CD4-positive, alpha-beta T cell treated with Interleukin-17A for 4 hours (primary cell): Measurements from ENCODE around the gene FNDC3B.

ENCODE experiments used
- DNase-seq: peaks from one replicate; pipeline ENCODE4 v3.0.0-alpha.2; 2020; ENCODE audit warnings: mixed read lengths

Gene FNDC3B

GRCh38 chr3:172056416-172056815 is 17.0 kb downstream of the FNDC3B start:
- DNase-seq: no peak

- DNase-seq: no peak
Observed at GRCh38 chr3:172057059-172057458, 17.7 kb downstream of the FNDC3B start.

- DNase-seq: no peak
Observed at GRCh38 chr3:172057624-172058327, 18.4 kb downstream of the FNDC3B start.

DNA sequence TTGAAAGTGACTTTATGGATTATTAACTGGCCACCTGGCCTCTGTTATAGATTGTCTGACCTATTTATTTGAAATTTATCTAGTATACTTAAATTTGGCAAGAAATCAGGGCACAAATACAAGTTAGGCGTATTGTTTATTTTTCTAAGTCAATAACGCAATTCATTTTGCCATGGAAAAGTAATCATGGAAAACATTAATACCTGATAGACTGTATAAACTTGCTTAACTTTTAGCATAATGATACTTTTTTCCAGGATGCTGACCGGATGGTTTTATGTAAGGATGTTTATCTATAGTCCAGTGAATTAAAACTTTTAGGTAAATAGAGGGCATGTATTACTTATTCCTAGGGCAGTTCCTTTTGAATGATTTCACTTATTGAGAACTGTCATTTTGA is 20.2 kb downstream of the FNDC3B start:
- no peak for DNase-seq

DNA sequence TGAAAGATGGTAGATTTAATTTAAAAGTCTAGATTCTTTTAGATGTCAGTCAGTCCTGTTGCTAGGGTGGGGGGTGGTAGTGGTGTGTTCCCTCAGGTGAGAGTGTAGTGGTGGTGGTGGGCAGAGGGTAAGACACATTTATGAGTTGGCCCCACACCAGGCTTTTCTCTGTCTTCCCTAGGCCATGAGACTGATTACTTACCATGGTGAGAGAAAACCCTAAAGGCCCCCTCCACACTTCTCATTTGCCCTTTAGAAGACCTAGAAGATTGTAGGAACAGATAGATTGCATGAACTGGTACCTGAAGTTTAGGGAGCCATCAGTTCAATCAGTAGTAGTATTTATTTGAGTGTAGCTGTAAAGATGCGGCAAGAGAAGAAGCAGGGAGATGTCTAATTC is 20.9 kb downstream of the FNDC3B start:
- DNase-seq: no peak

- DNase-seq: no peak
Observed at GRCh38 chr3:172061724-172062184, 22.4 kb downstream of the FNDC3B start.

GRCh38 chr3:172062761-172063160 is 23.4 kb downstream of the FNDC3B start:
- no peak for DNase-seq

DNA sequence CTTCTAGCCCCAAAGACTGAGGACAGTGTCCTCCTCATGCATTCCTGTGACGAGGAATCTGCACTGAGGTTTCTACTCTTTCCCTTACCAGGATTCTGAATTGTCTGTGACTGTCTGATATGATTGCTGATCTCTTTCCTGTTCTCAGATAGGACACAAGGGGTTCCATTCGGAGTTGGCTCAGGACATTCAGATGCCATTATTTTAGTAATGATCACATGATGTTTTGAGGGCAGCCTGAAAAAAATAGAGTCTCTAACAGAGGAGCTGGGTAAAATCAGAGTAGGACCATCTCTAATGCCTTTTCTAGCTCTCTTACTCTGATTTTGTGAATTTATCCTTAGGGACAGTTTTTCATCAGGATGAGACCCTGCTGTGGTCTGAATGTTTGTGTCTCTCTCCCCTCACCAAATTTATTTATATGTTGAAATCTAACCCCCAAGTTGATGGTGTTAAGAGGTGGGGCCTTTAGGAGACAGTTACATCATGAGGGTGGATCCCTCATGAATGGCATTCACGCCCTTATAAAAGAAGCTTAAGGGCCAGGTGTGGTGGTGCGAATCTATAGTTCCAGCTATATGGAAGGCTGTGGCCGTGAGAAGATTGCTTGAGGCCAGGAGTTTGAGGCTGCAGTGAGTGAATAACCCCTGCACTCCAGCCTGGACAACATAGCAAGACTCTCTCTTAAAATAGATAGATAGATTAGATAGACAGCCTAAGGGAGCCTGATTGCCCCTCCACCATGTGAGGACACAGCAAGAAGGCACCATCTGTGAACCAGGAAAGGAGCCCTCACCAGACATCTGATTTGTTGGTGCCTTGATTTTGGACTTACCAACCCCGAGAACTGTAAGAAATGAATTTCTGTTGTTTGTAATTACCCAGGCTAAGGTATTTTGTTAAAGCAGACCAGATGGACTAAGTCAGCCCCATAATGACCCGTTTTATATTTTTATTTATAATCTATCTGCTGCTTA is 24.4 kb downstream of the FNDC3B start:
- no peak for DNase-seq

DNA sequence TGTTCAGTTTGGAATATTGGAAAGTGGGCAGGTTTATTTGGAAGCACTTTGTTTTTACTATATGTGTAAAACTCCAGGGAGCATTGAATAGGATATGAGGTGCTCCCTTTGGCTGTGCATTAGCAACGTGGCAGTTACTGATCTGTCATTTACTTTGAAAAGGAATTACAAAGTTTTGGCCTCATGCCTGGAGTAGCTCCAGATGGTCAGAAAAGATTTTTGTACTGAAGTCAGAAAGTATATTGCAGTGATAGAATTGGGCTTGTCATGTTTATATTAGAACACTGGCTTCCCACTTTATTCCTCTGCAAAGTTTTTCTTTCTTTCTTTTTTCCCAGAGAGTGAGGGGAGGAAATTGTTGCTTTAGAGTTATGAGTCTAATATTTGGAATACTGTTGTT is 26.1 kb downstream of the FNDC3B start:
- DNase-seq: no peak

DNA sequence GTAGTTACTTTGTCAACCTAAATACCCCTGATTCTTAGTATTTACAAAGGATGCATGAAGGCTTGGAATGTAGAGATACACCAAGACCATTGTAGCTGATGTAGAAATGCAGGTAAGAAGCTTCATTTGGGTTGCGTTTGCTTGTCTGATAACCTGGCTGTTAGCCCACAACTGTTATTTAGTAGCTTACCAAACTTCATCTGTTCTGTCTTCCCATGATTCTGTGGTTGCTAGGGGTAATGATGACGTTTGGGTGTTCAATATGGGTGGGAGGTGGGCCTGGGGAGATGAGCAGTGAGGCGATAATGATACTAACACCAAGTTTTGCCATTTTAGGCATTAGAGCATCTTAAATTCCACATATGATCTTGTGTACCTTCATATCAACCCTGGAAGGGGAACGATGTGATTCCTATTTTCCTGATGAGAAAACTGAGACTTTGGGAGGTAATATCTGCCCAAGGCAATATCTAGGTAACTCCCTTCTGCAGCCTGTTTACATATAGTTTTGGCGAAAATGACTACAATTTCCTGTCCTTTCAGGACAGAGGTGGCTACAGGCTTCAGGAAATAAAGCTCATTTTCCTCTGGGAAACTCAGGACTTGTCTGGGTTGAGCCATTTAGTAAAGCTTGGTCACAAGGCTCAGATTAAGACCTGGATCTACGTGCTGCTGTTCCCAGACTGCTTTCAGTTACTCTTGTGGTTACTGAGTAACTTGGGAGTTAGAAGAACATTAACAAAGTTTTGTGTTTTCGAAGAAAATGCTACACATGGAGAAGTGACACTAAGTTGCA is 26.8 kb downstream of the FNDC3B start:
- no peak for DNase-seq

GRCh38 chr3:172066880-172067796 is 27.8 kb downstream of the FNDC3B start:
- DNase-seq: no peak

GRCh38 chr3:172067837-172068440 is 28.6 kb downstream of the FNDC3B start:
- no peak for DNase-seq

GRCh38 chr3:172068977-172069376 is 29.6 kb downstream of the FNDC3B start:
- DNase-seq: no peak

- DNase-seq: no peak
Observed at GRCh38 chr3:172069478-172069877, 30.1 kb downstream of the FNDC3B start.

GRCh38 chr3:172070269-172070668 is 30.9 kb downstream of the FNDC3B start:
- no peak for DNase-seq

DNA sequence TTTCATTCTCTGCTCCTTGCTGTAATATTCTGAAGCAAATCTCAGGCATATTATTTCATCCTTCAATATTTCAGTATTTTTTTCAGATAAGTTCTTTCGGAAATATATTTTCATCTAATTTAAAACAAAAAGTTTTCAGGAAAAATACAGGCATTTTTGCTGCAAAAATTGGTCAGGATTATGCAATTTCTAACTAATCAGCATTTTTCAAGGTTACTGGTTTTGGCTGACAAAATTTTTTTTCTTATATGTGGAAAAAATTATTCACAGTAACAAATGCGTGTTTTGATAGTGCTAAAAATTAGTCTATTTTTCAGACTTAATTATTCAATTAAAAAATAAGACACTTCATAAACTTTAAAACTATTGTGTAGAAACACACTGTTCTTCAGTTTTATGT is 31.4 kb downstream of the FNDC3B start:
- DNase-seq: no peak

DNA sequence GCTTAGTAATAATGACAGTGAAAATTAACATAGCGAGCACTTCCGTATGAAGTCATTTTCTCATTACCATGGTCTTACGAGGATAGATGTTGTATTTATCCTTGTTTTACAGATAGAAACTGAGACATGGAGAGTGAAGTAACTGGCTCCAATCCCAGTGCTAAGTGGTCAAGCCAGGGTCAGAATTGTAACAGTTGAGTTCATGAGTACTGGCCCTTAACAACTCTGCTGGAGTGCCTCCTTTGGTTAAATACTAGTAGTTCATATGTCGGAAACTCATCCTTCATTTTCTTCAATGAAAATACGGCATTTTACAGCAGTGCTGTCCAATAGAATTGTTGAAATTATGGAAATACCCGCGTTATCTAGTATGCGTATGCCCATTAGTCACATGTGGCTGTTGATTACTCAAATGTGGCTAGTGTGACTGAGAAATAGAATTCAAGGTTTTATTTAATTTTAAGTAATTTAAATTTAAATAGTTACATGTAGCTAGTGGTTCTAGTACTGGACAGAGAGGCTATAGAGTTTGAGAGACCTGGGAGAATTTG is 32.5 kb downstream of the FNDC3B start:
- DNase-seq: no peak

- no peak for DNase-seq
Observed at GRCh38 chr3:172072543-172072942, 33.2 kb downstream of the FNDC3B start.

DNA sequence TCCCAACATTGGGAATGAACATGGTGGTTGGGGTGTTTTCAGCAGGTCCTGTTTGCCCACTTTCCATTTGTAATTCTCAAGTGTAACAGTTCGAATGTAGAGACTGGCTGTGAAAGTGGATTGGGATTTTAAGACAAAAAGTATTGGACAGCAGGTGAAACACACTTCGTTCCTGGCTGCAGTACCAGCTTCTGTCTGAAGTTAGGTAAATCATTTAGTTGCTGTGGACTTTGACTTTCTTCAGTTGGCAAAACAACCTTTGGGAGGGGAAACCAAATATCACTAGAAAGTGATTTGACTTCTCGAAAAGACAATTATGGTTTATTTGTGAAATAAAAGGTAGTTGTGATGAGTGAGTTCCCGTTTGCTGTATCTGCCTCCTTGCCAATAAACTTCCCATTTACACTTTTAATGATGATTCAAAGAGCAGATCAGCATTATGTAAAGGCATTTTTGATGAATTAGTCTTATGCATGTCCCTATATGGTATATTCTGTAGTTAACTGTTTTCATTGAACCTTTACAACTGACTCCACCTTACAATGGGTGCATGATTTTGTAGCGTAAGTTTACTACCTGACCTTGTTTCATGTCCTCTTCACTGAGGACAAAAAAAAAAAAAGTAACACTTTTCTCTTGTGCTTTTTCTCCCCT is 34.0 kb downstream of the FNDC3B start:
- DNase-seq: no peak

- DNase-seq: no peak
Observed at GRCh38 chr3:172074032-172074431, 34.7 kb downstream of the FNDC3B start.

GRCh38 chr3:172074586-172074985 is 35.2 kb downstream of the FNDC3B start:
- no peak for DNase-seq
